Adrenal gland (tissue), 12 donors: ENCODE measurements around the gene FOXP4. TPM values are rescaled to one million over a fixed set of nuclear protein-coding genes. Genes with fewer than 3 reads are reported as not detected.

Source experiments
- DNase-seq, 7 donors: peaks; one replicate each; pipeline ENCODE4 v3.0.0-alpha.2; 2019 to 2020
- H3K27ac ChIP-seq, 5 donors: fragments of 200-600 bp; sonication (generic) in 4 of 5; 1 replicate in 3 of 5; 2 replicates in 2 of 5; pipeline versions ENCODE4 v1.5.1 to v1.8.0; 2016 to 2020; ENCODE audit warnings: mild to moderate bottlenecking in 1 of 5
- H3K27me3 ChIP-seq: fragments of 200-600 bp; 2 replicates; pipeline ENCODE4 v1.8.0; 2021
- H3K36me3 ChIP-seq, 2 donors: fragments of 200-600 bp; replicated peaks in 1 of 2; 1 replicate in 1 of 2; 2 replicates in 1 of 2; pipeline versions ENCODE4 v1.5.1 to v1.8.0; 2018 to 2022
- H3K4me1 ChIP-seq, 2 donors: fragments of 200-600 bp; replicated peaks in 1 of 2; 1 replicate in 1 of 2; 2 replicates in 1 of 2; pipeline versions ENCODE4 v1.5.1 to v1.8.0; 2018 to 2021
- H3K4me3 ChIP-seq, 4 donors: fragments of 200-600 bp; sonication (generic) in 3 of 4; one replicate each; pipeline ENCODE4 v1.5.1; 2016 to 2018
- H3K9me3 ChIP-seq, 3 donors: fragments of 200-600 bp; sonication (generic) in 1 of 3; replicated peaks in 1 of 3; 1 replicate in 2 of 3; 2 replicates in 1 of 3; pipeline versions ENCODE4 v1.5.1 to v1.8.0; 2016 to 2021
- POLR2A ChIP-seq, 2 donors: fragments of 450-650 bp; IDR thresholded peaks; one replicate each; pipeline ENCODE4 v1.6.1; 2017; ENCODE audit warnings: antibody characterized with exemption in 2 of 2, mild to moderate bottlenecking in 2 of 2, moderate library complexity in 1 of 2
- WGBS, 4 donors: extraction: QIAGEN DNeasy Blood & Tissue Kit in 2 of 4; methylation state at CpG; one replicate each; pipeline versions ENCODE4 v1.1.5 to v1.1.7; 2013 to 2017; 5-methylcytosine and 5-hydroxymethylcytosine counted together
- intact Hi-C, 2 donors: fragments of 100-400 bp; cut with DNase I; formaldehyde crosslinking; loops; one replicate each; pipeline versions ENCODE4 v1.14.1 to v1.15.0; 2022 to 2023
- polyA plus RNA-seq, 3 donors: library from polyadenylated mRNA; stranded (reverse); fragments of 200-250 nt in 2 of 3; fragments of 350-450 nt in 1 of 3; fragmentation: Illumina TruSeq in 1 of 3; extraction: RNeasy Lipid Tissue Mini Kit (QIAGEN cat#74804) in 1 of 3; gene quantifications; one replicate each; pipeline ENCODE4 v1.2.3, GENCODE V29; 2013 to 2014
- total RNA-seq, 9 donors: library from RNA; depleted of rRNA in 4 of 9; stranded (reverse); fragments of >200 nt in 4 of 9; fragments of 120-200 nt in 1 of 9; fragmentation: NEBNext Ultra II Directional in 1 of 9; extraction: Animal tissue kit (Norgen Biotek cat#: 25700) in 1 of 9; gene quantifications; one replicate each; pipeline versions ENCODE4 v1.1.0 to v1.2.4, GENCODE V29; 2013 to 2023
- TF ChIP-seq, protein P1 (sequence below), 6 experiments: fragments of 450-650 bp in 4 of 6; fragments of 200-600 bp in 2 of 6; sonication (generic) in 1 of 6; IDR thresholded peaks; 1 replicate in 5 of 6; 2 replicates in 1 of 6; pipeline versions ENCODE4 v1.5.1 to v1.8.0; 2016 to 2021; ENCODE audit warnings: antibody characterized with exemption in 6 of 6, mild to moderate bottlenecking in 2 of 6, moderate library complexity in 1 of 6
- donor health status: healthy with polysubstance abuse.
- donor health status: Bipolar disorder and iron deficiency.
- donor health status: DM: yes; HTN: yes; CAD: no.
- donor health status: DM: no; HTN: no; CAD: no.
- donor health status: DM: no; HTN: no; CAD: no.
- donor health status: DM: yes; HTN: yes; CAD: no.

FOXP4 gene
- total and polyA plus RNA-seq, 12 donors, result 1.6 to 18.2 (median 11.3) TPM

DNA sequence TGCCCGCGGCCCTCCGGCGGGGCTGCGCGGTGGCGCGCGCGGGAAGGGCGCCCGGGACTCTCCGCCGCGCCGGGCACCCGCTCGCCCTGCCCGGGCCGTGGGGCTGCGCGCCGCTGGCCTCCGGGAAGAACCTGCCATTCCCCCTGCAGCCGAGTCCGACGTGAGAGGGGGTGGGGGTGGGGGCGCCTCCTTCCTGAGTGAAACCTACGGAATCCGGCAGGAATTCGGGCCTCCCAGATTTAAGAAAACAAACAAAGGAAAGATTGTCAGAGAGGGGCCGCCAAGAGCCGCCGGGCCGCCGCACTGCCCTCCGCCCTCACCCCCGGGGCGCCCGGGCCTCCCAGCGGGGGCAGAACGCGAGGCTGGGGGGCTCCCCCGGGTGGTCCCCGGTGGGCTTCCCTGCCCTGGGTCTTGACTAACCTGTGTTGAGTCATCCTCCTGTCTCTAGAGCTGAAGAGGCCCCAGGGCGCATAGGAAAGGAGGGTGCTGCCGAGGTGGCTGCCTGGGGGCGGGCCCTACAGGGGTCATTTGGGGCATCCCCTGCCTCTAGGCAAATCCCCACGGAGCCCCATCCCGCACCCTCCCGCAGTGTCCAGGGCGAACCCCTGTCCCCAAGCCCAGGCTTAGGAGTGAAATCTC, 42.2 kb upstream of the FOXP4 start:
- intact Hi-C loops, result no loop called here
- 7 to 16% (median 11%) methylated on average over 21 to 52 of the region's 52 CpGs for WGBS, 4 donors
- Histone ChIP-seq H3K4me1 (peaks cover 0 to 18% of the 10 kb centered on the region in 2 donors), H3K36me3 (no peaks in the 10 kb centered on the region), H3K9me3 (no peaks in the 10 kb centered on the region), H3K4me3 (peak overlapping the region in 1 of 4 donors; percentile 41), H3K27me3 (peaks cover 9% of the 10 kb centered on the region), H3K27ac (peak overlapping the region in 2 of 5 donors; percentile 52 to 82)
- no peak for DNase-seq
- no peak for TF ChIP-seq POLR2A (IDR thresholded peaks at IDR 0.05)
- TF ChIP-seq, protein P1, sequence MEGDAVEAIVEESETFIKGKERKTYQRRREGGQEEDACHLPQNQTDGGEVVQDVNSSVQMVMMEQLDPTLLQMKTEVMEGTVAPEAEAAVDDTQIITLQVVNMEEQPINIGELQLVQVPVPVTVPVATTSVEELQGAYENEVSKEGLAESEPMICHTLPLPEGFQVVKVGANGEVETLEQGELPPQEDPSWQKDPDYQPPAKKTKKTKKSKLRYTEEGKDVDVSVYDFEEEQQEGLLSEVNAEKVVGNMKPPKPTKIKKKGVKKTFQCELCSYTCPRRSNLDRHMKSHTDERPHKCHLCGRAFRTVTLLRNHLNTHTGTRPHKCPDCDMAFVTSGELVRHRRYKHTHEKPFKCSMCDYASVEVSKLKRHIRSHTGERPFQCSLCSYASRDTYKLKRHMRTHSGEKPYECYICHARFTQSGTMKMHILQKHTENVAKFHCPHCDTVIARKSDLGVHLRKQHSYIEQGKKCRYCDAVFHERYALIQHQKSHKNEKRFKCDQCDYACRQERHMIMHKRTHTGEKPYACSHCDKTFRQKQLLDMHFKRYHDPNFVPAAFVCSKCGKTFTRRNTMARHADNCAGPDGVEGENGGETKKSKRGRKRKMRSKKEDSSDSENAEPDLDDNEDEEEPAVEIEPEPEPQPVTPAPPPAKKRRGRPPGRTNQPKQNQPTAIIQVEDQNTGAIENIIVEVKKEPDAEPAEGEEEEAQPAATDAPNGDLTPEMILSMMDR (IDR thresholded peaks at IDR 0.05), result no peak

DNA sequence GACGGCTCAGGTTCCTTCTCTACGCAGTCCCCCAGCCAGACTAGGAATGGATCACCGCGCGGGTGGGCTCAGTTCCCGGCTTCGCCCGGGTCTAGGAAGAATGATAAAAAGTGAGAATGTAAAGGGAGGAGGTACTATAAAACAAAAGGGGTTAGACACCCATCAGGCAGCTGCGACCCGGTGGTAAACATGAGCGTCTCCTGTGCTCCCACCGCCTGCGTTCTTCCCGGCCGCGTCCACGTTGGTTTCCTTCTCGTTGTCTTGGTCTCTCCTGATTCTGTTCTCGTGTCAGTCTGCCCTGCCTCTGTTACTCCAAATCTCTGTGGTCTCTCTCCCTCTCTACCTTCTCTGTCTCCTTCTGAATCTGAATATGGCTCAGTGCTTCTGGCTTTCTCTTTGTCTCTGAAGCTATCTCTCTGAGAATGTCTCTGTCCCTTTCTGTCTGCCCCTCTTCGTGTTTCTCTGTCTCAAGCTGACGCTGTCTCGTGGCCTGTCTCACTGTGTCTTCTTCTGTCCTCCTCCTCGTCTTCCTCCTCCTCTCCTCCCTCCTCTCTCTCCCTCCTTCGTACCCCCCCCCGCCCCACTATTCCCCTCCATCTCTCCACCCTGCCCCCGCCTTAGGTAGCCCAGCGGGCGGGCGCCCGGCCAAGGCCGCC, 41.6 kb upstream of the FOXP4 start:
- Histone ChIP-seq H3K4me3 (peak overlapping the region in 1 of 4 donors; percentile 41), H3K4me1 (peaks cover 0 to 18% of the 10 kb centered on the region in 2 donors), H3K9me3 (no peaks in the 10 kb centered on the region), H3K36me3 (no peaks in the 10 kb centered on the region), H3K27me3 (peaks cover 9% of the 10 kb centered on the region), H3K27ac (peak overlapping the region in 2 of 5 donors; percentile 52 to 82)
- 22 to 27% (median 24%) methylated on average over 30 to 31 of the region's 31 CpGs for WGBS, 4 donors
- DNase-seq, result no peak
- intact Hi-C loops, result no loop called here
- no peak for TF ChIP-seq POLR2A (IDR thresholded peaks at IDR 0.05)
- TF ChIP-seq, protein P1 (IDR thresholded peaks at IDR 0.05), result no peak

DNA sequence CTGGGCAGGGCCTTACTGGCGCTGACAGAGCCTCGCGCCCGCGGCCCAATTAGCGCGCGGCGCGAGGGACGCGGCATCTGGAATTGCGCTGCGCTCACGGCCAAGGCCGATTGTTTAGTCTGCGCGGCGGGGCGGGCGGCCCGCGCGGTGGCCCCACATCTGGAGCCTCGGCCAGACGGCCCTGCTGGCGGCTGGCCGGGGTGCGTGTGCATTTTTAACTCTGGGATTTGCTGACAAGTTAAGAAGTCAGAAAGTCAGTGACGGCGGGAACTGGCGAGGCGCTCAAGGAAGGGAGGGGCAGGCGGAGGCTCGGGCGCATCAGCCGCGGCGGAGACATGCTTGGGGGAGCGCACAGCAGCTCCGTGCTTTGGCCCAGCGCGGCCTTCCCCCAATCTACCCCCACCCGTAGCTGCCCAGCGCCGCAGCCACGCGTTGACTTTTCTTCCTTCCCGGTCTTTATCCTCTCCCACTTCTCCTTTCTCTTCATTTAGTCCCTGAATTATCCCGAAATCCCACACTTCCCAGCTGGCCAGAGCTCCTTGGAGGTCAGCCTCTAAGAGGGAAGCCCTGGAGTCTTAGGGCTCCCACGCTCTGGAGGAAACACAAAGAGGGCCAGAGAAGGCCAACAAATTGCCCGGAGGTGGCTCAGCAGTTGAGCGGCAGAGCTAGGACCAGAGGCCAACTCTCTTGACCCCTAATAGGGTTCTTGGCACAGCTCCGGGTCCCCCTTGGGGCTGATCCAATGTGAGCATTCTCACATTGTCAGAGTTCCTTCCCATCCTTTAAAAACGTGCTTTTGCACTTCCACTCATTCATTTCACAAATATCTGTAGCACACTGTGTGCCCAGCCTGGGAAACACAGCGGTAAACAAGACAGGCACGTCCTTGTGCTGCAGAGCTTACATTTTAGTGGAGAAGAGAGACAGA, 40.8 kb upstream of the FOXP4 start:
- Histone ChIP-seq H3K4me1 (peaks cover 0 to 18% of the 10 kb centered on the region in 2 donors), H3K27ac (peak overlapping the region in 2 of 5 donors; percentile 35 to 82), H3K4me3 (peak overlapping the region in 1 of 4 donors; percentile 41), H3K9me3 (no peaks in the 10 kb centered on the region), H3K27me3 (peaks cover 9% of the 10 kb centered on the region), H3K36me3 (no peaks in the 10 kb centered on the region)
- TF ChIP-seq, protein P1 (IDR thresholded peaks at IDR 0.05), result no peak
- no peak for TF ChIP-seq POLR2A (IDR thresholded peaks at IDR 0.05)
- WGBS, 4 donors, result 7 to 19% (median 9%) methylated on average over 20 to 57 of the region's 57 CpGs
- peak; percentile 35 to 79 (median 60) for DNase-seq
- intact Hi-C loops, result no loop called here

DNA sequence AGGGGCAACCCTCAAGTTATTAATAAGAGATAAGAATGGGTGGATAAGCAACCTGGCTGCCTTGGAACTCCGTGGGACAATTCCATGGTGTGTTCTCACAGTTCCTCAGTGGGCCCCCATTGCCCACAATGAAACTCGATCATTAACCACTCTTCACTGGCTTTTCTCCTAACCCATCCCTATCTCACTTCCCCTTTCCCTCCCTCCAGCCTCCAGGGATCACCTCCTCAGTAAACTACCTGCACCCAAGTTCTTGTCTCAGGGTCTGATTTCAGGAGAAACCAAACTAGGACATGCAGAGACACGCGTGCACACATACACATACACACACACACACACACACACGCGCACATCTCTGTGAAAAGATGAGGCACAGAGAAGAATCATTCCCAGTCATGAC, 37.7 kb upstream of the FOXP4 start:
- intact Hi-C loops, result no loop called here
- 84 to 88% (median 85%) methylated on average over 6 of the region's 6 CpGs for WGBS, 4 donors
- no peak for DNase-seq
- no peaks in the 10 kb centered on the region for H3K9me3 ChIP-seq
- H3K4me1 ChIP-seq, result peaks cover 0 to 18% of the 10 kb centered on the region in 2 donors
- H3K4me3 ChIP-seq, result no peak overlapping the region
- no peak for TF ChIP-seq POLR2A (IDR thresholded peaks at IDR 0.05)
- TF ChIP-seq, protein P1 (IDR thresholded peaks at IDR 0.05), result no peak
- no peak overlapping the region for H3K27ac ChIP-seq
- no peaks in the 10 kb centered on the region for H3K36me3 ChIP-seq
- H3K27me3 ChIP-seq, result peaks cover 9% of the 10 kb centered on the region
